Tibial artery (tissue), 4 donors: ENCODE results near the gene TCFL5.

ENCODE experiments used
- DNase-seq, 2 donors: peaks; one replicate each; pipeline ENCODE4 v3.0.0-alpha.2; 2019
- H3K27ac ChIP-seq, 2 donors: fragments of 200-600 bp; sonication (generic) in 1 of 2; 1 replicate in 1 of 2; 2 replicates in 1 of 2; pipeline ENCODE4 v1.5.1; 2018 to 2019; ENCODE audit warnings: mild to moderate bottlenecking in 1 of 2
- H3K27me3 ChIP-seq, 2 donors: fragments of 200-600 bp; sonication (generic) in 1 of 2; one replicate each; pipeline versions ENCODE4 v1.5.1 to v1.6.0; 2016 to 2019
- H3K36me3 ChIP-seq, 3 donors: fragments of 200-600 bp; sonication (generic) in 2 of 3; one replicate each; pipeline ENCODE4 v1.5.1; 2016 to 2019; ENCODE audit warnings: mild to moderate bottlenecking in 2 of 3
- H3K4me1 ChIP-seq, 4 donors: fragments of 200-600 bp; sonication (generic) in 2 of 4; 1 replicate in 3 of 4; 2 replicates in 1 of 4; pipeline ENCODE4 v1.5.1; 2016 to 2019
- H3K4me3 ChIP-seq, 2 donors: fragments of 200-600 bp; sonication (generic) in 1 of 2; 1 replicate in 1 of 2; 2 replicates in 1 of 2; pipeline ENCODE4 v1.5.1; 2018 to 2019; ENCODE audit warnings: mild to moderate bottlenecking in 2 of 2
- H3K9me3 ChIP-seq, 3 donors: fragments of 200-600 bp; sonication (generic) in 1 of 3; one replicate each; pipeline ENCODE4 v1.5.1; 2016 to 2019
- CTCF ChIP-seq, 2 experiments: fragments of 200-600 bp in 1 of 2; fragments of 450-650 bp in 1 of 2; IDR thresholded peaks; one replicate each; pipeline ENCODE4 v1.5.1; 2017 to 2019; ENCODE audit warnings: antibody characterized with exemption in 2 of 2, mild to moderate bottlenecking in 1 of 2, moderate library complexity in 1 of 2
- intact Hi-C: fragments of 100-400 bp; cut with DNase I; formaldehyde crosslinking; loops from one replicate; pipeline ENCODE4 v1.15.0; 2023; ENCODE audit warnings: low total_unique reads

TCFL5 gene

GRCh38 chr20:62893700-62894099 lies 32.1 kb upstream of the TCFL5 start:
- H3K36me3 ChIP-seq: peaks cover 76 to 83% (median 80%) of the 10 kb centered on the region in 3 donors
- no peak for DNase-seq
- intact Hi-C loops: no loop called here

GRCh38 chr20:62892348-62893304 lies 31.0 kb upstream of the TCFL5 start:
- H3K36me3 ChIP-seq: peaks cover 81 to 93% (median 91%) of the 10 kb centered on the region in 3 donors
- intact Hi-C loops: no loop called here

More at GRCh38 chr20:62893700-62894099, 32.1 kb upstream of the TCFL5 start:
- peaks cover 0 to 15% (median 2%) of the 10 kb centered on the region in 4 donors for H3K4me1 ChIP-seq
- no peak for TF ChIP-seq CTCF (IDR thresholded peaks at IDR 0.05)
- no peaks in the 10 kb centered on the region for H3K27me3 ChIP-seq
- no peak overlapping the region for H3K27ac ChIP-seq
- no peak overlapping the region for H3K4me3 ChIP-seq
- H3K9me3 ChIP-seq: no peaks in the 10 kb centered on the region

DNA sequence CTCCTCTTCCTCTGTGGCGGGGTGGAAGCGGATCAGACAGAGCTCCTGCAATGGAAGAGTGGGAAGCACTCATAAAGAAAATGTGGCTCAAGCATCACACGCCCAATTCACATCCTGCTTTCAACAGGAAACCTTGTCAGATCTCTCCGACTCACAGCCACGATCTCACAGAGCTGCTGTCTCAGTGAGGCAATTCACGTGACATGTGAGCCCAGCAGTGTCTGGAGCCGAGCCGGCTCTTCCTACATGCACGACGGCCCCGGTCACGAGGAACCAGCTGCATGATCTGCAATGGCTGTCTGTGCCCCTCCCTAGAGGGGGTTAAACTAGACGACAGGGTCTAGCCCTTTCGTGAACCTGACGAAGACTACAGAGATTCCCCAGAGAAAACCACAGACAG lies 29.5 kb upstream of the TCFL5 start:
- Histone ChIP-seq H3K4me1 (peaks cover 0 to 6% (median 0%) of the 10 kb centered on the region in 4 donors), H3K4me3 (no peak overlapping the region), H3K36me3 (peaks cover 74 to 100% (median 92%) of the 10 kb centered on the region in 3 donors), H3K27ac (no peak overlapping the region), H3K27me3 (no peaks in the 10 kb centered on the region), H3K9me3 (no peaks in the 10 kb centered on the region)
- DNase-seq: no peak
- no peak for TF ChIP-seq CTCF (IDR thresholded peaks at IDR 0.05)
- intact Hi-C loops: no loop called here

More at GRCh38 chr20:62892348-62893304, 31.0 kb upstream of the TCFL5 start:
- no peaks in the 10 kb centered on the region for H3K27me3 ChIP-seq
- no peak for DNase-seq
- no peak overlapping the region for H3K4me3 ChIP-seq
- no peaks in the 10 kb centered on the region for H3K9me3 ChIP-seq
- peaks cover 0 to 7% (median 0%) of the 10 kb centered on the region in 4 donors for H3K4me1 ChIP-seq
- no peak overlapping the region for H3K27ac ChIP-seq
- TF ChIP-seq CTCF (IDR thresholded peaks at IDR 0.05): no peak

DNA sequence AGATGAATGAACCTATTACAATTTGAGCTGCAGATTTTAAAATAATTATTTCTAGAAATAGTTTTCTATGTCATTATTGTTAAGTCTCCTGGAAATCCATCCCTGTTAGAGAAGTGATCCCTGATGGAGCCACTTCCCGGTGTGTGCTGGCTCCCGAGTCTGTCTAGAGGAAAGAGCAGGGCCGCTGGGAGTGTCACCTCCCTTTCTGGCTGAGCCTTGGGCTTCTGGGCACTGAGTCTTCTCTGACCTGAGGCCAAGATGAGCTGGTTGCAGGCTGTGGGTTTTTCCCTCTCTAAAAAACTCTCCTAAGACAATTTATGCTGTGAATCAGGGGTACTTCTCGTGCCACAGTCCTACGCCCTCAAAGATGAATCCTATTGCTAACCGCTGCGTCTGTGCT lies 28.8 kb upstream of the TCFL5 start:
- intact Hi-C loops: no loop called here
- no peak for DNase-seq

DNA sequence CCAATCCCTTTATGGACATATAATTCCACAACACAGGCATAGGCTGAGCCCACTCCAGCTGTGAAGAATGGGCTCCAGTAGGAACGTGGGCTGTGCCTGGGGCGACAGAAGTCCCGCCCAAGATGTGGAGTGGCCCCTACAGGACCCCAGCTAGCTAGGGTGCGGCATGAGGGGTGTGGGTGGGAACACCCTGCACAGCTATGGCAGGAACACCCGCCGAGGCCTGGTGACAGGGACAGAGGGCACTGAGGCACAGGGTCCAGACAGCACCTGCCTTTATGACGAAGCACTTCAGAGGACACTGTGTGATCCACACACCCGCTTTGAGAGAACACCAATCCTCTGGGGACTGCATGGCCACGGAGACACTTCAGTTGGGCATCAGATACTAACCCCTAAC lies 28.2 kb upstream of the TCFL5 start:
- DNase-seq: no peak
- H3K9me3 ChIP-seq: no peaks in the 10 kb centered on the region
- H3K4me1 ChIP-seq: peaks cover 0 to 6% (median 0%) of the 10 kb centered on the region in 4 donors
- TF ChIP-seq CTCF (IDR thresholded peaks at IDR 0.05): no peak
- H3K27ac ChIP-seq: no peak overlapping the region
- H3K4me3 ChIP-seq: no peak overlapping the region
- H3K27me3 ChIP-seq: no peaks in the 10 kb centered on the region
- H3K36me3 ChIP-seq: peaks cover 66 to 95% (median 80%) of the 10 kb centered on the region in 3 donors
- intact Hi-C loops: no loop called here

More for the DNA sequence above, 28.8 kb upstream of the TCFL5 start:
- H3K9me3 ChIP-seq: no peaks in the 10 kb centered on the region
- peaks cover 67 to 100% (median 86%) of the 10 kb centered on the region in 3 donors for H3K36me3 ChIP-seq
- TF ChIP-seq CTCF (IDR thresholded peaks at IDR 0.05): no peak
- H3K27ac ChIP-seq: no peak overlapping the region
- no peak overlapping the region for H3K4me3 ChIP-seq
- peaks cover 0 to 6% (median 0%) of the 10 kb centered on the region in 4 donors for H3K4me1 ChIP-seq
- no peaks in the 10 kb centered on the region for H3K27me3 ChIP-seq
